Keratinocyte (primary cell): ENCODE measurements around the gene FNTB. TPM values are rescaled to one million over a fixed set of nuclear protein-coding genes. Genes with fewer than 3 reads are reported as not detected.

Experiments used
- DNase-seq: peaks from one replicate; pipeline ENCODE4 v3.0.0-alpha.2; 2011; ENCODE audit warnings: low read depth, missing footprints, low spot score
- FAIRE-seq: peaks from 2 replicates; lab custom pipeline; 2011; peaks lifted over from hg19 to GRCh38; lab: Jason Lieb, UNC
- H2AFZ ChIP-seq: 2 replicates; pipeline ENCODE4 v1.6.0; 2012; ENCODE audit warnings: low read length, control low read depth, inconsistent platforms; ENCODE audit not compliant: control insufficient read depth
- H3K27ac ChIP-seq: 2 replicates; pipeline ENCODE4 v1.5.1; 2011; ENCODE audit warnings: low read length; ENCODE audit not compliant: control insufficient read depth, insufficient read depth
- H3K27me3 ChIP-seq: 3 replicates; pipeline ENCODE4 v1.6.0; 2011; ENCODE audit warnings: low read length; ENCODE audit not compliant: control insufficient read depth, insufficient read depth; ENCODE audit errors: extremely low read depth
- H3K36me3 ChIP-seq, 2 experiments: 2 replicates in 1 of 2; 3 replicates in 1 of 2; pipeline ENCODE4 v1.5.1; 2011; ENCODE audit warnings: low read length in 2 of 2, mild to moderate bottlenecking in 1 of 2; ENCODE audit not compliant: control insufficient read depth in 2 of 2, insufficient read depth in 2 of 2; ENCODE audit errors: extremely low read depth in 1 of 2
- H3K4me1 ChIP-seq: 3 replicates; pipeline ENCODE4 v1.5.1; 2011; ENCODE audit warnings: low read length; ENCODE audit not compliant: control insufficient read depth, insufficient read depth; ENCODE audit errors: extremely low read depth
- H3K4me2 ChIP-seq: 3 replicates; pipeline ENCODE4 v1.6.0; 2011; ENCODE audit warnings: low read depth, low read length; ENCODE audit not compliant: control insufficient read depth, insufficient read depth; ENCODE audit errors: extremely low read depth
- H3K4me3 ChIP-seq, 3 experiments: fragments of 200-600 bp in 1 of 3; sonication (generic) in 1 of 3; 2 replicates in 2 of 3; 3 replicates in 1 of 3; pipeline ENCODE4 v1.5.1; 2011 to 2016; ENCODE audit warnings: low read length in 3 of 3, mild to moderate bottlenecking in 3 of 3, control low read depth in 2 of 3, inconsistent platforms in 1 of 3, low read depth in 1 of 3, mixed read lengths in 1 of 3, mixed run types in 1 of 3, moderate library complexity in 1 of 3; ENCODE audit not compliant: control insufficient read depth in 2 of 3, insufficient read depth in 2 of 3; ENCODE audit errors: extremely low read depth in 1 of 3
- H3K79me2 ChIP-seq: 2 replicates; pipeline ENCODE4 v1.6.0; 2012; ENCODE audit warnings: low read length; ENCODE audit not compliant: control insufficient read depth, insufficient read depth
- H3K9ac ChIP-seq: 3 replicates; pipeline ENCODE4 v1.6.0; 2011; ENCODE audit warnings: low read length; ENCODE audit not compliant: control insufficient read depth, insufficient read depth; ENCODE audit errors: extremely low read depth
- H3K9me1 ChIP-seq: 3 replicates; pipeline ENCODE4 v1.6.0; 2011; ENCODE audit warnings: low read length; ENCODE audit not compliant: control insufficient read depth, insufficient read depth; ENCODE audit errors: extremely low read depth
- H3K9me3 ChIP-seq: 2 replicates; pipeline ENCODE4 v1.5.1; 2012; ENCODE audit warnings: low read depth, low read length; ENCODE audit not compliant: control insufficient read depth
- H4K20me1 ChIP-seq: 3 replicates; pipeline ENCODE4 v1.6.0; 2011; ENCODE audit warnings: low read length; ENCODE audit not compliant: control insufficient read depth, insufficient read depth; ENCODE audit errors: extremely low read depth
- EZH2 ChIP-seq: IDR thresholded peaks from one replicate; pipeline ENCODE4 v1.6.1; 2012; ENCODE audit warnings: inconsistent platforms, mild to moderate bottlenecking, low read length, moderate library complexity
- dilution Hi-C: fragments of 300-500 bp; cut with MboI; formaldehyde crosslinking; loops from one replicate; pipeline ENCODE4 v1.7.0; 2020; ENCODE audit warnings: low sequenced_read_pairs; ENCODE audit not compliant: extremely low pct_ligation_motif_present
- polyA plus RNA-seq, 5 experiments: library from polyadenylated mRNA; depleted of rRNA in 3 of 5; stranded (reverse) in 3 of 5; stranded (forward) in 1 of 5; unstranded in 1 of 5; fragments of >200 nt; gene quantifications; 1 replicate in 1 of 5; 2 replicates in 3 of 5; 3 replicates in 1 of 5; pipeline versions ENCODE4 v1.2.1 to v1.2.3, GENCODE V29; 2011 to 2012; ENCODE audit warnings: missing spikeins in 2 of 5, low read depth in 1 of 5, low replicate concordance in 1 of 5
- TF ChIP-seq, protein P1 (sequence below), 3 experiments: IDR thresholded peaks in 1 of 3; conservative IDR thresholded peaks in 1 of 3; optimal IDR thresholded peaks in 1 of 3; 2 replicates in 2 of 3; 3 replicates in 1 of 3; pipeline versions ENCODE3 to v1.5.1; 2011; ENCODE audit warnings: low read length in 3 of 3, mild to moderate bottlenecking in 3 of 3, moderate library complexity in 2 of 3, control low read depth in 1 of 3, inconsistent platforms in 1 of 3; ENCODE audit not compliant: insufficient read depth in 2 of 3; ENCODE audit errors: extremely low read depth in 1 of 3

The FNTB gene
- polyA plus RNA-seq, 1 donor (not counting 4 experiments of a cell fraction or from before 2014, with no cell fraction given): 10.1 TPM

DNA sequence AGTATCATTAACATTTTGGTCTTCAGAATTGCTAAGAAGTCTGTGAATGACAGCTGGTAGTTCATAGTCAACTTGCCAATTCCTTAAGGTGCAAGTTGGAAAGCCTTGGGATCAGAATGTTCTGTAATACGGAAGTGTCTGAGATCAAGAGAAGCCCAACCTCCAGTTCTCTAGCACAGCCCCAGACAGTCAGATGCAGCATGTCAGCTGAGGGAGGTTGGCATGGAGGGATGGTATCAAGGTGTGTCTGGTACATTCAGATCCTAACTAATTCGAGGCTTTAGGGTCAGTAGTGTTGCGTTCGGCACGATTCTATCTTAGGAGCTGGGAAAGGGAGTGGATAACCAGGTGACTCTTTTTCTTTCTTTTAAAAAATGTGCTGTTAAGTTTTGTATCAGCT is 38.3 kb downstream of the FNTB start:
- Histone ChIP-seq H3K36me3 (peaks cover 5 to 9% of the 10 kb centered on the region in 2 experiments), H3K9me1 (no peaks in the 10 kb centered on the region), H3K27me3 (no peaks in the 10 kb centered on the region), H3K4me1 (peaks cover 21% of the 10 kb centered on the region), H3K4me2 (no peak overlapping the region), H4K20me1 (no peaks in the 10 kb centered on the region), H3K9ac (no peak overlapping the region), H2AFZ (peak overlapping the region; percentile 60), H3K79me2 (no peaks in the 10 kb centered on the region), H3K9me3 (no peaks in the 10 kb centered on the region), H3K27ac (no peak overlapping the region), H3K4me3 (no peak overlapping the region)
- no peak for TF ChIP-seq EZH2
- TF ChIP-seq, protein P1, sequence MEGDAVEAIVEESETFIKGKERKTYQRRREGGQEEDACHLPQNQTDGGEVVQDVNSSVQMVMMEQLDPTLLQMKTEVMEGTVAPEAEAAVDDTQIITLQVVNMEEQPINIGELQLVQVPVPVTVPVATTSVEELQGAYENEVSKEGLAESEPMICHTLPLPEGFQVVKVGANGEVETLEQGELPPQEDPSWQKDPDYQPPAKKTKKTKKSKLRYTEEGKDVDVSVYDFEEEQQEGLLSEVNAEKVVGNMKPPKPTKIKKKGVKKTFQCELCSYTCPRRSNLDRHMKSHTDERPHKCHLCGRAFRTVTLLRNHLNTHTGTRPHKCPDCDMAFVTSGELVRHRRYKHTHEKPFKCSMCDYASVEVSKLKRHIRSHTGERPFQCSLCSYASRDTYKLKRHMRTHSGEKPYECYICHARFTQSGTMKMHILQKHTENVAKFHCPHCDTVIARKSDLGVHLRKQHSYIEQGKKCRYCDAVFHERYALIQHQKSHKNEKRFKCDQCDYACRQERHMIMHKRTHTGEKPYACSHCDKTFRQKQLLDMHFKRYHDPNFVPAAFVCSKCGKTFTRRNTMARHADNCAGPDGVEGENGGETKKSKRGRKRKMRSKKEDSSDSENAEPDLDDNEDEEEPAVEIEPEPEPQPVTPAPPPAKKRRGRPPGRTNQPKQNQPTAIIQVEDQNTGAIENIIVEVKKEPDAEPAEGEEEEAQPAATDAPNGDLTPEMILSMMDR (optimal IDR thresholded peaks at IDR 0.05 in 1 of 3, IDR thresholded peaks at IDR 0.05 in 1 of 3, conservative IDR thresholded peaks at IDR 0.05 in 1 of 3; ENCODE audit: extremely low read depth in 1 of 3, insufficient read depth in 2 of 3, low read length in 3 of 3): no peak
- FAIRE-seq (peak; percentile 85), DNase-seq (no peak)
- dilution Hi-C loops: no loop called here

DNA sequence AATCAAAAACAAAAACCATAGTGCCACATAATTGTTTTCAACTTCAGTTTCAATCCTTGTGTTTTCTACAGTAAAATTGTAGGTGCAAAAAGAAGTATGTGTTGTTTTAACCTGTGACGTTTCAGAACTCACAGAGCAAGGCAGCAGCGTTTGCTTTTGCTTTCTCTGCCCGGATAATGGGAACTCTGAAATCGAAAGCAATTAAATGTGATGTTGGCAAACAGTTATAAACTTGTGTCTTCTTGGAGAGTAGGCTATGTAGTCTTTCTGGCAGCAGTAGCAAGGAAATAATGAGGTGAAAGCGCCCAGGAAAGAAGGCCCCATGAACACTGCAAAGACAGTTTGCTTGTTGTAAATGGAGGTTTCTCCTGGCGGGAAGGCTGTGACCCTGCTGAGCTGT is 39.1 kb downstream of the FNTB start:
- no peaks in the 10 kb centered on the region for H3K9me3 ChIP-seq
- H3K4me3 ChIP-seq: peak overlapping the region in 1 of 3 experiments; percentile 34
- dilution Hi-C loops: no loop called here
- peaks cover 5 to 11% of the 10 kb centered on the region in 2 experiments for H3K36me3 ChIP-seq
- DNase-seq (no peak), FAIRE-seq (peak; percentile 62)
- no peak for TF ChIP-seq EZH2
- no peaks in the 10 kb centered on the region for H4K20me1 ChIP-seq
- peak overlapping the region; percentile 36 for H2AFZ ChIP-seq
- no peak overlapping the region for H3K27ac ChIP-seq
- no peaks in the 10 kb centered on the region for H3K27me3 ChIP-seq
- H3K4me1 ChIP-seq: peaks cover 21% of the 10 kb centered on the region
- peak overlapping the region; percentile 20 for H3K9ac ChIP-seq
- H3K4me2 ChIP-seq: peak overlapping the region; percentile 71
- no peaks in the 10 kb centered on the region for H3K79me2 ChIP-seq
- no peaks in the 10 kb centered on the region for H3K9me1 ChIP-seq

DNA sequence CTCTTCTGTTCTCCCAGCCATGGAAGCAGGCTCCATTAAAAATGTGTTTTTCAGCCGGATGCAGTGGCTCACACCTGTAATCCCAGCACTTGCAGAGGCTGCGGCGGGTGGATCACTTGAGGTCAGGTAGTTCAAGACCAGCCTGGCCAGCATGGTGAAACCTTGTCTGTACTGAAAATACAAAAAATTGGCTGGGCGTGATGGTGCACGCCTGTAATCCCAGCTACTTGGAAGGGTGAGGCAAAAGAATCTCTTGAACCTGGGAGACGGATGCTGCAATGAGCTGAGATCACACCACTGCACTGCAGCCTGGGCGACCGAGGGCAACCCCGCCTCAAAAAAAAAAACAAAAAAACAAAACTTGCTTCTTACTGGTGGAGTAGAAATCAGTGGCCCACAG is 39.8 kb downstream of the FNTB start:
- dilution Hi-C loops: no loop called here
- Histone ChIP-seq H3K9me1 (no peaks in the 10 kb centered on the region), H3K4me3 (no peak overlapping the region), H3K79me2 (no peaks in the 10 kb centered on the region), H3K36me3 (peaks cover 5 to 11% of the 10 kb centered on the region in 2 experiments), H3K9me3 (no peaks in the 10 kb centered on the region), H2AFZ (peak overlapping the region; percentile 36), H4K20me1 (no peaks in the 10 kb centered on the region), H3K4me1 (peaks cover 21% of the 10 kb centered on the region), H3K4me2 (peak overlapping the region; percentile 71), H3K9ac (no peak overlapping the region), H3K27ac (peak overlapping the region; percentile 27), H3K27me3 (no peaks in the 10 kb centered on the region)
- TF ChIP-seq, protein P1 (optimal IDR thresholded peaks at IDR 0.05 in 1 of 3, IDR thresholded peaks at IDR 0.05 in 1 of 3, conservative IDR thresholded peaks at IDR 0.05 in 1 of 3; ENCODE audit: extremely low read depth in 1 of 3, insufficient read depth in 2 of 3, low read length in 3 of 3): no peak
- no peak for TF ChIP-seq EZH2
- FAIRE-seq (peak; percentile 49), DNase-seq (no peak)
